Thoracic aorta (tissue), 2 donors: ENCODE data around the gene ATP6V1G2. TPM values are rescaled to one million over a fixed set of nuclear protein-coding genes. Genes with fewer than 3 reads are reported as not detected.

Experiments
- ATAC-seq: fragments of 150-250 bp; one replicate; pipeline ENCODE4 v1.8.0; 2017; ENCODE audit warnings: low read depth; ENCODE audit not compliant: insufficient number of reproducible peaks, low FRiP score
- DNase-seq: peaks from one replicate; pipeline ENCODE4 v3.0.0-alpha.2; 2020; ENCODE audit warnings: low spot score
- H3K27ac ChIP-seq, 2 donors: fragments of 200-600 bp; sonication (generic); 1 replicate in 1 of 2; 2 replicates in 1 of 2; pipeline ENCODE4 v1.5.1; 2016; ENCODE audit warnings: mild to moderate bottlenecking in 2 of 2, moderate library complexity in 2 of 2
- H3K27me3 ChIP-seq: fragments of 200-600 bp; sonication (generic); replicated peaks from 2 replicates; pipeline ENCODE4 v1.6.0; 2016; ENCODE audit warnings: mild to moderate bottlenecking; ENCODE audit not compliant: insufficient read depth
- H3K36me3 ChIP-seq: fragments of 200-600 bp; sonication (generic); one replicate; pipeline ENCODE4 v1.5.1; 2016
- H3K4me1 ChIP-seq, 2 donors: fragments of 200-600 bp; sonication (generic); 1 replicate in 1 of 2; 2 replicates in 1 of 2; pipeline versions ENCODE4 v1.5.1 to v1.6.0; 2016; ENCODE audit warnings: low read depth in 2 of 2, mild to moderate bottlenecking in 1 of 2; ENCODE audit not compliant: control insufficient read depth in 1 of 2
- H3K4me3 ChIP-seq: fragments of 200-600 bp; sonication (generic); 2 replicates; pipeline ENCODE4 v1.5.1; 2016; ENCODE audit warnings: mild to moderate bottlenecking
- H3K9me3 ChIP-seq: fragments of 200-600 bp; sonication (generic); 2 replicates; pipeline ENCODE4 v1.5.1; 2016
- CTCF ChIP-seq: fragments of 200-600 bp; sonication (generic); IDR thresholded peaks from one replicate; pipeline ENCODE4 v1.5.1; 2019; ENCODE audit warnings: antibody characterized with exemption
- total RNA-seq, 2 donors: library from RNA; depleted of rRNA; stranded (reverse); fragments of >200 nt; gene quantifications; one replicate each; pipeline versions ENCODE4 v1.1.0 to v1.2.3, GENCODE V29; 2016

Gene ATP6V1G2
- total RNA-seq, 2 donors from 2014 or later, result 0.78 to 0.95 TPM

- Histone ChIP-seq H3K36me3 (no peaks in the 10 kb centered on the region), H3K4me3 (peak overlapping the region; percentile 94), H3K9me3 (no peaks in the 10 kb centered on the region), H3K4me1 (peaks cover 8 to 17% of the 10 kb centered on the region in 2 donors), H3K27me3 (no peaks in the 10 kb centered on the region), H3K27ac (peak overlapping the region; percentile 70 to 76)
- ATAC-seq, result peak; percentile 74
- peak; percentile 98 for TF ChIP-seq CTCF
- DNase-seq, result peak; percentile 34
Measured at GRCh38 chr6:31580807-31581433, 34.5 kb upstream of the ATP6V1G2 start.

GRCh38 chr6:31580438-31580740 is 34.0 kb upstream of the ATP6V1G2 start:
- Histone ChIP-seq H3K27me3 (no peaks in the 10 kb centered on the region), H3K27ac (peak overlapping the region; percentile 42 to 70), H3K4me1 (peaks cover 6 to 17% of the 10 kb centered on the region in 2 donors), H3K4me3 (peak overlapping the region; percentile 94), H3K36me3 (no peaks in the 10 kb centered on the region), H3K9me3 (no peaks in the 10 kb centered on the region)
- ATAC-seq, result no peak
- no peak for TF ChIP-seq CTCF
- DNase-seq, result no peak

GRCh38 chr6:31579546-31580437 is 33.4 kb upstream of the ATP6V1G2 start:
- no peaks in the 10 kb centered on the region for H3K36me3 ChIP-seq
- H3K4me1 ChIP-seq, result peaks cover 3 to 17% of the 10 kb centered on the region in 2 donors
- no peak for TF ChIP-seq CTCF
- ATAC-seq (no peak), DNase-seq (no peak)
- no peaks in the 10 kb centered on the region for H3K9me3 ChIP-seq
- no peak overlapping the region for H3K4me3 ChIP-seq
- no peaks in the 10 kb centered on the region for H3K27me3 ChIP-seq
- no peak overlapping the region for H3K27ac ChIP-seq

- Histone ChIP-seq H3K4me3 (no peak overlapping the region), H3K36me3 (no peaks in the 10 kb centered on the region), H3K27ac (no peak overlapping the region), H3K4me1 (peaks cover 3 to 17% of the 10 kb centered on the region in 2 donors), H3K27me3 (no peaks in the 10 kb centered on the region), H3K9me3 (no peaks in the 10 kb centered on the region)
- no peak for ATAC-seq
- DNase-seq, result no peak
- no peak for TF ChIP-seq CTCF
Measured at GRCh38 chr6:31579119-31579505, 32.7 kb upstream of the ATP6V1G2 start.
